Stimulated activated CD4-positive, alpha-beta T cell treated with anti-CD3 and anti-CD28 coated beads, Interleukin-12 subunit alpha, Interleukin-12 subunit beta, amount 100 ng/mL, for 48 hours (primary cell): Measurements from ENCODE around the gene HIGD1A.
A peak's percentile ranks its signal among the peaks of the same experiment; 100 is the strongest.

Experiments
- DNase-seq, 3 donors: peaks; one replicate each; pipeline ENCODE4 v3.0.0-alpha.2; 2020; ENCODE audit warnings: low read depth in 2 of 3, low spot score in 1 of 3

Gene HIGD1A

DNA sequence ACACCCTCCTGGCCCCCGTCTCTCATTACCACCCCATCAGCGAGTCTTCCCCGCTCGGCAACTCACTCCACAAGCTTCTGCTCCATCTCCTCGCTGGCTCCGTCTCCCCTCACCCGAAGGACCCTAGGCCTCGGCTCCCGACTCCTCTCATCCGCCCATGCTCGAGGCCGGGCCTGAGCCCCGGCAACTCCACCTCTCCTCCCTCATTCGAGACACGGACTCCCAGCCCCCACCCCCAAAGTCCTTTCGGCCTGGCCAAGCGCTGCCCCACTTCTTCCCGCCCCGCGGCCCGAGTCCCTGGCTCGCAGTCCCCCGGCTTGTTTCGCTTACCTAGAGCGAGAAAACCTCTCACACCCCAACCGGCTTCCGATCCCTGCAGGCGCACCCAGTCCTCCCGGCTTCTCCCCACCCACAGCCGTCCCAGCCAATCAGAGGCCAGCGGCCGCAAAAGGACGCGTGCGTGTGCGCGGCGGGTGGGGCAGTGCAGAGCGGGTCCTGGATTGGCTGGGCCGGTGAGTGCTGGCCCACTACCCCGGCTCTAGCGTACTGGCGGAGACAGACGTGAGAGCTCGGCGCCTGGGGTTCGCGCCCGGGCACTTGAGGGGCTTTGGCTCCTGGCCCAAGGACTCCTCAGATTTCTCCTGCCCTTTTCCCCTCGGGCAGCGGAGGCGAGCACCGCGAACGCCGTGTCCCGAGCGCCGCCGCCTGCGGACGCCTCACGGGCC lies at the start of gene HIGD1A:
HIGD1A (minus strand) TSS at position 385 of the 725 bp plus-strand sequence. CDS start 10,237 bp downstream, outside the sequence.
- peak; percentile 85 to 93 (median 87) for DNase-seq

DNA sequence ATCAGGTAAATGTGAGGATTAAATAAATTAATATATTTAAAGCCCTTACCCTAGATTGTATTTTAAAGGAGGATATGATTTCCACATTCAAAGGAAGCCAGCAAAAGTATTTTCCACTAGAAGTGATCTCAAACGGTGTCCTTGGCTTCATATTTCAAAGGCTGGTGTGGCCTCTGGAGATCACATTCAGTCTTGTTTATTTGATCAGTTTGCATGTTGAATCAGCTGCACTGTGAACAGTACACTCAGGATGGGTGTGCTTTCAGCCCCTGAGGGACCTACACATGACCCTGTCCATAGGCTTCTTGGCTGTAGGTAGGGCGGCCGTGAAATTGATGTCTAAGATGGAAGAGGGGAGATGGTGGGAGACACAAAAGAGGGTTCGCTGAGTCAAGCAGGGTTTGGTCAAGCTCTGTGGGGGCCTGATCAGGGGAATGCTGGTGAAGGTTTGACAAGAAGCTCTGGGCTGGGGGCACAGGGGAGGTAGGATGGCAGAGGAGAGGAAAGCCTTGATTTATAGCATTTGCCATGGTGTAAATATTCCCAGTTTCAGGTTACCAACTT lies 49.5 kb upstream of the HIGD1A start:
- no peak for DNase-seq

DNA sequence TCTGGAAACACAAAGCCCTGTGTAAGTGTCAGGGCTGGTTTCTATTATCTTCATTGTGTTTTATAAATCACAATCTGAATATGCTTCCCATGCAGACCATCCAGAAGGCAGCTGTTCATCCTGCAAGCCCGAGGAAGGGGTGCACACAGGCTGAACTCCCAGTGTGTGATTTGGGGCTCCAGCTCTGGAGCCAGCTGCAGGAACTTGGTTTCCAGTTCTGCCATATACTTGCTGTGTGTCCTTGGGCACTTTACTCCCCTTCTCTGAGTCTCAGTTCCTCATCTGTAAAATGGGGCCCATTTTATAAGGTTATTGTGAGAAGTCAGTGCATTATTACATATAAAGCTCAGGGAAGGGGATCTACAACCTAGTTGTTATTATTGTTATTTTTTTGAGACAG lies 48.8 kb upstream of the HIGD1A start:
- no peak for DNase-seq

DNA sequence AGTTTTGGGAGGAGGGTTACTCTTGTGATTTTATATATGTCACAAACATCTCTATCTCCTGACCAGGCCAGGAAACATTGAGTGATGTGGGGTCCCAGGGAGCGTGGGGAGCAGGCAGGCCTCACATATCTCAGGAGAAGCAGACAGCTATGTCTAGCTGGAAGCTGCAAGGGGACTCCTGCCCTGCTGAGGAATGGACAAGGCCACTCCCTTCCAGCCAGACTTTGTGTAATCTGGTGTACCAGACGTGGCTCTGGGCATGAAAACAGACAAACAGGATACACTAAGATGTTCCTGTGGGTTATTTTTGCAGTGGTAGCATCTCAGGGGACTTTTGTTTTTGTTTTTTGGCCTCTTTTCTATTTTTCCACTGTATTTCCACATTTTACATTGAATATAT lies 48.2 kb upstream of the HIGD1A start:
- no peak for DNase-seq

DNA sequence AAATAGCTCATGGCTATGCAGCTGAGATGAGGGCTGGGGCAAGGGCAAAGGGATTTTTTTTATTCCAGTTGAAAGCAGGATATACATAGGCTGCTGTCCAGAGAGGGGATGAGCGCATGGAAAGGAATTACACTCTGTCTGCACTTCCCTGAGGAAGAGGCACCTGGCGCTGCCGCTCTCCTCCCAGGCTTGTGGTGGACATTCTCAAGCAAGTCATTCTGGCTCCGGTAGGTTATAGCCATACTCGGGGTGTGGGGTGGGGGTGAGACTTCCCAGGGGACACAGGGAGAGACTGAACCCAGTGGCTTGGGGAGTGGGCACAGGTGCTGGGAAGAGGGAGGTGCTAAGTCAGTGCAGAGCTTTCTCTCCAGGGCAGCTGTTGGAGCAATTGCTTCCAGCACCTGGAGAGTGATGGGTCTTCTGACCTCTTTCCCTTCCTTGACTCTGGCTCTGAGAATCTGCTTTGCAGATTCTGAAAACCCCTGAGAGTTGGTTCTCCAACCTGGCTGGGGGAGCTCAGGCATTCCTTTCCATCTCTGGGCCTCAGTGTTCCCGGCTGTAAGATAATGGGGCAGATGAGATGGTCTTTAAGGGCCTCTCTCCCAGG lies 47.0 kb upstream of the HIGD1A start:
- no peak for DNase-seq

DNA sequence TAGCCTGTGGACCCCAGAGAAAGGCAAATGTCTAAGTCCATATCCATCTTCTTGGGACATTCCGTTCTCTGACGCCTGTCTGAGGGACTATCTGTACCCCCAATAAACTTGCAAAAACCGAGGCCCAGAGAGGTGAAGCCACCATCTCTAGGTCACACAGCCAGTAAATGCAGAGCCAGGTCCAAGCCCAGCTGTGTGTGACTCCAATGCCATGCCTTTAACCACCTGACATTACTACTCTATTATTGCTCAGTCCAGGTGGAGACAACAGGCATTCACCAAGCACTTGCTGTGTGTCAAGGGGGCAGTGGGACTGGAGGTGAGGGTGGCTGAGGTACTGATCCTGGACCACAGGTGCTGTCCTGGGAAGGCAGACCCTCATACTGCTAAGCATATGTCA lies 46.0 kb upstream of the HIGD1A start:
- no peak for DNase-seq

DNA sequence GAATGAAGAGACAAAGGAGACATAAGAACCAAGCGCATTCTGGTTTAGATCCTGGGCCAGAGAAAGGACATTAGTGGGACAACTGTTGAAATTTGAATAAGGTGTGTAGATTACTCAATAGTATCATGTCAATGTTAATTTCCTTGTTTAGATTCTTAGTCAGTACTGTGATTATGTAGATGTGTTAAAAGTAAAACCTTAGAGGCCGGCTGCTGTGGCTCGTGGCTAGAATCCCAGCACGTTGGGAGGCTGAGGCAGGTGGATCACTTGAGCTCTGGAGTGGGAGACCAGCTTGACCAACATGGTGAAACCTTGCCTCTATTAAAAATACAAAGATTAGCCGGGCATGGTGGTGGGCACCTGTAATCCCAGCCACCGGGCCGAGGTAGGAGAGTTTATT lies 44.7 kb upstream of the HIGD1A start:
- no peak for DNase-seq

DNA sequence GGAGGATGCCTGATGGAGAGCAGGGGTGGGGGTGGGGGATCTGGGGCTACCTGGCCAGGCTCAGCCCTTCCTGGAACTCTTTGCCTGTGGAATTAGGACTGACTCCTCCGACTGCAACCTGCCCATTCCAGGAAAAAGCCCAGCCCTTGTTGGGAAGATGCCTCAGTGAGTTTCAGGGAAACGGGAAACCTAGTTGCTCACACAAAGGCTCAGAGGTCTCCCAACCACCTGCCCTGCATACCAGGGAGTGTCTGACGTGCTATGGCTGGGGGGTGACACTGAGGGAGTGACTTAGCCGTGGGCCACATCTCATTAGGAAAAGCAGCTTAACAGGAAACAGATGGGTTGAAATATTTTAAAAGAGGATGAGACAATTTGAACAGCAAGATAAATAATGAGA lies 43.4 kb upstream of the HIGD1A start:
- no peak for DNase-seq

DNA sequence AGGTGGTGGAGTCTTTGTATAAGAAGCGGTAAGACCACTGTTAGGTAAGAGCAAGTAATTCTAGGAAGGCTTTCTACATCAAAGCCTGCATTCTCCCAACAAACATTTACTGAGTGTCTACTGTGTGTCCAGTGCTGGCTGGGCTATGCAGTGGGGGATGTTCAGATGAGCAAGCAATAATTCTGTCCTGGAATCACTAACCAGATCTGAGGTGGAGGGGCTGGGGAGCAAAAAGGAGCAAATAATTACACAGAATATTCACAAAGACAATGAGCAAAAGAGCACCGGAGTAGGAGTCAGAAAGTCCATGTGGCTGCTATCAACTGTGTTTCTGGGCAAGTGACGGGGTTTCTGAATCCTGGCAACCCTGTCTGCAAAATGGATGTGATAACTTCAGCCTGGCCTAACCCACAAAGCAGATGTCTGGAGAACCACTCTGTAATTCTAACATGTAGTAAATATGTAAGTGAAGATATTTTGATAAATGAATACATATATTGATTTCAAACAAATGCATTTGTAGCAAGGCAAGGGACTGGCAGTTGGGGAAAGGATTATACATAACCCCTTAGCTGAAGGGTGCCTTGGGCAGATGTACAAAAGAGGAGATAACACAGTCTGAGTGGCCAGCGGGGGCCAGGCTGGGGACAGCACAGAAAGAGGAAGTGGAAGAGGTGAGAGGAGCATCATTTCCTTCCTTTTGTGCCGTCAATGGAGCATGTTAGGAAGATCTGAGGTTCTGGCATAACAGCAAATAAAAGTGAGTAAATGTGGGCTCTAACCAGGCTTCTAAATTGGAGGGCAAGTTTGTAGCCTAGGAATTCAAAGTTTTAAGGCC lies 42.6 kb upstream of the HIGD1A start:
- no peak for DNase-seq

DNA sequence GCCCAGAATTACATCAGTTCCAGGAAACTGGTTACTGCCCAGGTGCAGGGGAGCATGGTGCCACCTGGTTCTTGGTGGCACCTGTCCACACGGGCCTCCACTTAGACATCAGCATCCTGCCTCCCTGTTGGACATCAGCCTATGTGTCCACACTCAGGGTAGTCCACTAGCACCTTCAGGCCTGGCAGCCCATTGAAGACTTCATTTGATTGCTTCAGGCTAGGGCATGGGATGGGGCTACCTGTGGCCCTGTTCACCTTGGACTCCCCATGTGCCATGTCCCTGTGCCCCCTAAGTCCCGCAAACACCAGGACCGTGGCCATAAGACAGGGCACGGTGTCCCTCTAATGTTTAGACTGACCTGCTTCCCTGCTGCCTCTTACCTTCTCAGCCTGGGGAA lies 40.5 kb upstream of the HIGD1A start:
- DNase-seq, result no peak

DNA sequence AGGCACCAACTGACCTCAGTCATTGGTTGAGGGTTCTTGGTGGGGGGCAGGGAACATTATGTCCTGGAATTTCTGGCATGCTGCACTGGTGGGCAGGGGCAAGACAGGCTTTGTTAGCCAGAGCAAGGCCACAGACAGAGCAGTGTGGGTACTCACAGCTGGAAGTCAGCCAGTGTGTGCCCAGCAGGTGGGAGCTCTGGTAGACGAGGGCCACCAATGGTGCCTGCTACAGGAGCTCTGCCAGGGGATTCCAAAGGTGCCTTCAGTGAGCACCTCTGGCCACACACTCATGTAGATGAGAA lies 40.1 kb upstream of the HIGD1A start:
- no peak for DNase-seq

DNA sequence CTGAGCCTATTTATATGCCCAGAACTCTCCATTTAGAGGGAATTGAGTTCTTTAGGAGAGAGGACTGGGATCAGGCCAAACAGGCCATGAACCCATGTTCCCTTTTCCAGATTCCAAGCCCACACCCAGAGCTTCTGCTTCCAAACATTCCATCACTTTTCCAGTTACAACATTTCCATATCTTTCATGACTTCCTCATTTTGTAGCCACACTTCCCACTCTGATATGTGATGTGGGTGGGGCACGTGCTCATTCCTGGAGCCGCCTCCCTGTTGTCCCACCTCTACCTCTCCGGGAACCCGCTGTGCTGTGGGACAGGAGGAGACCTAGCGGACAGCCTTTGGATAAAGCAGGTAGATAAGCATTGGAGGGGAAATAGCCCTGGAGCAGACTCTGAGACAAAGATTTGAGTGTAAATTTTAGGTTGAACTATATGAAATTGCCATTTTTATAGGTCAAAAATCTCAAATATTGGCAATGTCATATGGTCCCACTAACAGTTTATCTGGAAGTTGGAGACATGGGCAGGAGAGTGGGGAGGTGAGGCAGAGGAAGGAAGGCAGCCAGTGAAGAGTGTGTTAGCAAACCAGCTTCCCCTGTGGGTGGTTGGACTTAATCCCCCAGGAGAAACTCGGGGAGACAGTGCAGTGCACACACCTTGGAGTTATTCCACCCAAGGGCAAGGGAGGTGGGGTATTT lies 39.6 kb upstream of the HIGD1A start:
- DNase-seq, result no peak

DNA sequence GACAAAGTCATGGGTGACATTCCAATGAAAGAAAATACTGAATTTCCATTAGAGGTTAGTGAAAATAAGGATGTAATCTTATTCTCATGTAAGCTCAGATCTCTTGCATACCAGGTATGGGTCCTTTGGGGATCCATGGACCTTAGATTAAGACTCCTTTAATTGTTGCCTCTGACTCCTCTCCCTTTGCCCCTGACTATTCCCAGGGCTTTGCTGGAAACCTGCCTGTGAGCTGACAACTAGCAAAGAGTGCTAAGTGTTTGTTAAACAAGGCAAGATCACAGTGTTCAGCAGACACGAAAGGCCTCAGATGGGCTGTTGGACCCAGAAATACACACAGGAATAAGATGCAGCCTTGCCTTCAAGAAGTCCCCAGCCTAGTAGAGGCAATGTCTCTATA lies 37.0 kb upstream of the HIGD1A start:
- no peak for DNase-seq

DNA sequence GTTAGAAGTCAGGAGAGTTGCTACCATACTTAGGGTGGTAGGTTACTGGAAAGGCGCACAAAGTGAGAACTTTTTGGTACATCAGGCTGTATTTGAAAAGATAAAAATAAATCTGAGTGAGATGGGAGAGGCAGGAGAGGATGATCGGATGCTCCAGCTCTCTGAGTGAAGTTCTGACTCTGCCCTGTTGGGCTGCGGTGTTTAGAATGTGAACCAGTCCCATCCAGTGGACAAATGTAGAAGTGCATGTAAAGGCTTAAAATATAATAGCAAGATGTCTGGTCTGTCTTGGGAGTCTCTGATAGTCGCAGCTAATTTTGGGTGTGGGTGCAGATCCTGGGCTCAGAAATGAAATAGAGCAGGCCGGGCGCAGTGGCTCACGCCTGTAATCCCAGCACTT lies 35.3 kb upstream of the HIGD1A start:
- peak in 1 of 3 donors; percentile 16 for DNase-seq

DNA sequence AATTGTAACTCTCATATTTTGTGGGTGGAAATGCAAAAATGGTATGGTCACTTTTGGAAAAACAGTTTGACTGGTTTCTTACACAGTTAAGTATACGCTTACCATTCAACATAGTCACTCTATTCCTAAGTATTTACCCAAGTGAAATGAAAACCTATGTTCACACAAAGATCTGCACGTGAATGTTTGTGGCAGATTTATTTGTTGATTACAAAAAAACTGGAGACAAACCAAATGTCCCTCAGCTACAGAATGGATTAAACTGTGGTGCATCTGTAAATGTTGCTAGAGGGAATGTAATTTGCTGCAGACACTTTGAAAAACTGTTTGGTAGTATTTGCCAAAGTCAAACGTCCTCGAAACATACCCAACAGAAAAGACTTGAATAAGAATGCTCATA lies 34.3 kb upstream of the HIGD1A start:
- no peak for DNase-seq

DNA sequence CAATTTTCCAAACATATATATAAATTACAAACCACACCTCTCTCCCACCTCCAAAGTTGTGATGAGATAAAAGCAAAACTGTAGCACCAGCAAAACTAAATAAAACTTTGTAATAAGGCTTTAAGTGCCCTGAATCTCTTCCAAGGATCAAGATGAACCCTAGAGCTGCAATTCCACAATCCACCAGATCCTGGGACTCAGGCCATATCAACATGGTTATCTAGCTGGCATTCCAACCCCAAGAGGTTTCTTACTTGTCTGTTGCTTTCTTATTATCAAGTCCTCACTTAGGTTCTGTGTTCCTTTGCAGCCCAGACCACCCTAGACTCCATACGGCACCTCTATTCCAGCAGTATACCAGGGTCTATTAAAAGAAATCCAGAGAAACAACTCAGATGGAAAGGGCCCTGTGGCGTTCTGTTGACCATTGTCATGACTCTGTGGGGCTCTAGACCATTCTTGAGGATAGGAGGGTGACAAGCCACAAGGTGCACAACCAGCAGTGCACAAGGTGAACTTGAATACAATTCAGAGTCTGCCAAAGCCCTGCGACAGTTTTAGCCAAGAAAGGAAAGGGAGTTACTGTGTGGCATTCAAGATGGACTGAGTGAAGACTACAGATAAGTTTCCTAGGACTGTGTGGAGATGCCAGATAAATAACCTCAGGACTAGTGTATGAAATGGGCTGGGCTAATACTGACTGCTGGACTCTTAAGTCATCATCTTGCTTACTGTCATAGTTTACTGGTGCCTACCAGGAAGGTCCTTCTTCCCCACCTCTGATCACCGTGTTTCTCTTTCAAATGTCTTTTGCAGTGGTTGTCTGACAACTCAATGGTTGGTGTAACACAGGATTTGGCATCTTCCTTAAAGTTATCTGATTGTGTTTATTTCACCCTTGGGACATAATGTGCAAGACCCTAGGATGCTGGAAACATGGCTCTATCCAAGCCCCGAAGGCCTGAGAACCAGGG lies 32.1 kb upstream of the HIGD1A start:
- DNase-seq, result no peak

DNA sequence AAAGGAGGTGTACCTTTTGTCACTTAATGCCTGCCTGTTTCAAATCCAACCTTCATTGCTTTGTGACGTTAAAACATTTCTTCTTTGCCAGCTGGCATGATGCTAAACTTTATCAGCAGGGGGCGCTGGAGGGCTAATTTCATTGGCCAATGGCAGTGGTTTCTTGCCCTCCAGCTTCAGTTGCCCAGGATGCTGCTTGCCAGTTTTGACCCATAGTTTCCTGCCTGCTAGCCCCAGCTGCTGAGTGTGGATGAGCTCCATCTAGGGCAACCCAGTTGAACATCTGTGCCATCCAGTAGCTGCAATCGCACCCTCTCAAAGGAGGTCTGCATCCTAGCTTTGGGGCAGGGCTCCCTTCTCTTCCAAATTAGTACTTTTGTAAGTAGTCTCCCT lies 27.0 kb upstream of the HIGD1A start:
- DNase-seq, result peak; percentile 69 to 87 (median 72)

DNA sequence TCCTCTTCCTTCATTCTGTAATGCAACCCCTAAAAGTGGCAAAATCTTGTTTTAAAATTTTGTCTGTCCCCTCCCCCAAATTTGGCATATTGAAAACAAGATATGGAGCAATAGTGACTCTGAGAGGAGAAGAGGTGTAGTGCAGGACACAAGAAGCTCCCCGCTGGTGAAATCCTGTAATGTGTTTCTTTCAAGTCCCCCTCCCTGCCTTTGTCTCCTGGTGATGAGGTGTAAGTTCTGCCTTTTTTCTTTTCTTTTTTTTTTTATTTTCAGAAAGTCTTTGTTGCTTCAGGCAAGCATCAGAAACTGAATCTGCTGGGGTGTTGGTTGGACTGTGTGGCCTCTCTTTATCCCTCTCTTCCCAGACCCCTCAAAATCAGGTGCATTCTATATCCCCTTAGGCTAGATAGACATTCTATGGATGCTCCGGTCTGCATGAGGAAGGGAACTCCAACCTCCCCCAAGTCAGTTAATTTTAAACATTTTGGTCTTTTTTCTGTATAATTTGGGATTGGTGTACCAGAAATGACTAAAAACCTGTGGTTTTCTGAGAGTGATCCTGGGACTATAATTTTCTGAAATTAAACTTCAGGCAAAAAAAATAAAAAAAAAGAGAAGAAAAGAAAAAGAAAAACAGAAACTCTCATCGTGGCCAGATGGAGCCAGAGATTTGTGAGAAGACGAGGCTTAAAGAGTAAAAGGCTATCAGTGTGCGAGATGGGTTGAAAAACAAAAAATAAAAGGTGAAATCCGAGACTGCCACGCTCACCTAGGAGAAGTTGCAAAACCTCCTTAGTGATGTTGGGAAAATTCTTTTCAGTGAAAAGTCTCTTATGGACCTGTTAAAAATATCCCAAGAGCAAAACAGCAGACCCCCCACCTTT lies 26.4 kb upstream of the HIGD1A start:
- no peak for DNase-seq
